GM18499 (cell line): ENCODE measurements around the gene TPH1.

ENCODE experiments used
- ATAC-seq: cut with Tn5 transposase; IDR thresholded peaks from one replicate; pipeline ENCODE4 v1.9.1; 2021; ENCODE audit warnings: moderate number of reproducible peaks; ENCODE audit not compliant: insufficient read depth, unreplicated experiment

Gene TPH1

DNA sequence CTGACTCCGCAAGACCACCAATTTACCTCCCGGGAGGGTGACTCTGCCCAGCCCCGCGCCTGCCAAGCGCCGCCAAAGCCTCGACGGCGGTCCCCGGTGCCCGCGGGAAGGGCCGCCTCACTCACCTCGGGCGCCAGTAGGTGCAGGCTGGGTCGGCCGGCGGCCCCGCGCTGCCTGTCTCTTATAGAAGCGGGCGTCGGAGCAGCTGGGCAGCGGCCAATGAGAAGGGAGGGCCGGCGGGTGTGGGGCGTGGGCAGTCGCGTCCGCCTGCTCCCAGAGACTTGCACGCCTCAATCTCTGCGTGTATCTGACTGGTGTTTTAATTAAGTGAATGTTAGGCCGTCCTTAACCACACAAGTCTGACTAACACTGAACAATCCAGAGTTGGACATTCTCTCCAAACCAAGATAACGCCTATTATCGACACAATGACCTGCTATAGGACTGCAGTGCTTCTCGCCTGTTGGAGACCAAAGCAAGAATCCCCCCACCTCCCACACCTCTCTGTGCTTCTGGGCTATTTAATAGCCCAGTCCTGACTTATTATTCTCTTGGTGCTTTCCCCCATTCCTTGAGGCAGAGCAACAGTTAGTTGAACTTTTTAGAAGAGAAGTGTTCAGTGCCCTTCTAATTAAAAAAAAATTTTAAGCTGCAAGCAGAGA, at the start of gene TPH1:
Gene TPH1, minus strand, starts transcription at position 154 of the 662 bp plus-strand sequence. CDS start 5,507 bp downstream, outside the sequence.
- no peak for ATAC-seq

GRCh38 chr11:18093959-18094358, 47.9 kb upstream of the TPH1 start:
- no peak for ATAC-seq

- ATAC-seq: no peak
These were observed 45.7 kb upstream of the TPH1 start for GRCh38 chr11:18091731-18092130.

GRCh38 chr11:18088966-18089365, 42.9 kb upstream of the TPH1 start:
- no peak for ATAC-seq

GRCh38 chr11:18088366-18088765, 42.3 kb upstream of the TPH1 start:
- no peak for ATAC-seq

DNA sequence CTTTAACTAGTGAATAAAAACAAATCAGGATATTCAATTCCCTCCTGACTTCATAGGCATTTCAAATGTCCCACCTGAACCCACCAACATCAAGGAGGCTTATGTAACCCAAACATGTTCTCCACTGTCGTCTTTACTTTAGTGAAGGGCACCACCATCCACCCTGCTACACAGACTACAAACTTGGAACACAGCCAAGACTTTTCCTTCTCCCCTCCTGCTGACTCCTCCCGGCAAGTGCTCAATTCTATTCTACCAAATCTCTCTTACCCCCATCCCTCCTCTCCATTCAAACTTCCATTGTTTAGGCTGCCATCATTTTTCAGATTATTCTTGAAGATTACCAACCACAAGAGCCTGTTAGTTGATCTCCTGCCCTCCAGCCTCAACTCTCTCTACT, 35.5 kb upstream of the TPH1 start:
- no peak for ATAC-seq

- ATAC-seq: no peak
These were observed 34.4 kb upstream of the TPH1 start for GRCh38 chr11:18080451-18080850.

- ATAC-seq: no peak
These were observed 32.8 kb upstream of the TPH1 start for GRCh38 chr11:18078909-18079308.

DNA sequence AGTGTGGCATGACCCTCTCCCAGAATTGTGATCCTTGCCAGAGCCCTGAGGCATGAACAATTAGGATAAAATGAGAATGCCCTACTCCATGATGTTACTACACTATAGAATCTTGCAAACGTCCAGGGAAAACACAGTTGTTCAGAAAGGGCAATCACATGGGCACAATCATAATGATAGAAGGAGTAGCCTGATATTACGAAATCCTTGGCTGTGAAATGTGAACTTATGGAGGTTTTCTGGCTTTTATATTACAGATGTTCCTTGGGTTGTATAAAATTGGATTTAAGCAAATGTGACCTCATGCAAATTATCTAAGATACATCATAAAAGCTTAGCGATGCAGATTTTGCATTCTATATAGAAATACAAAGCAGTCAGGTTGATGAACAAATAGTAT, 29.4 kb upstream of the TPH1 start:
- no peak for ATAC-seq

DNA sequence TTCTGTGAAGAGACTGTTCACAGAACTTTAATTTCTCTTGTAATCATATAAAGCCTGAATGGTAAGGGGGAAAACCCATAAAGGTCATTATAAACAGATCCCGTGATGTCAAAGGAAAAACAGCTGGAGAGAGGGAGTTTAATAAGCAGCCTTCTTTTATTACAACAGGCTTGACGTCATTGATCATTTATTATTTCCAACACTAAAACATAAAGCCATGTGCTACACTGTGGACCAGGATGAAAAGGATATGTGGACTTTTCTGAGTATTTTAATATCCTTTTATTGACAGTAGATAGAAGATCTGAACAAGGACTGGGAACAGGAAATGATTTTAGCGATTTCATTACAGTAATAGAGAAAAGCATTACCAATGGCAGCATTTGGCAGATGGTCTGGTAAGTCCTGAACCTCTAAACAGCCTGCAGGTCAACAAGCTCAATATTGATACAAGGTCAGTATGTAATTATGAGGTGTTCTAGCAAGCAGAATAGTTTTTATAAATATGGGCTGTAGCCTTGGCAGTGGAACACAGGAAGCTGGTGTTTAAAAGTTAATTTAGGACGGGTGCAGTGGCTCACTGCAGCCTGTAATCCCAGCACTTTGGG, 25.1 kb upstream of the TPH1 start:
- no peak for ATAC-seq

GRCh38 chr11:18067372-18067771, 21.3 kb upstream of the TPH1 start:
- no peak for ATAC-seq

GRCh38 chr11:18066626-18067025, 20.6 kb upstream of the TPH1 start:
- no peak for ATAC-seq

DNA sequence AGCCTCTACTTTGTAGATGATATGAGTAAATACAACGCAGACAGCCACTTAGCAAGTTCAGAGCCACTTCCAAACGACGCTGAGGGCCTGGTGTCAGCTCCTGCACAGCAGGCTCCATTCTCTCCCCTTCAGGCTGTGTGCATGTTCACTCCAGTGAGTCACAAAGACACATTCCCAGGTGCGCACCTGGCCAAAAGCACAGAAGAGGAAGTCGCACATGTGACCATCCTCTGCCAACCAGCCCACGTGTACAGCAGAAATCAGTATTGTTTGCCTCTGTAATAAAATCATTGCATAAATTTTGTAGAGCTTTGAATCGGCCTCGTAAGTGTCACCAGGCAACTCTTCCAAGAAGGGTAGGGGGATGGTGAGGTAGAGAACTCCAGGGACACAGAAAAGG, 19.5 kb upstream of the TPH1 start:
- ATAC-seq: no peak

DNA sequence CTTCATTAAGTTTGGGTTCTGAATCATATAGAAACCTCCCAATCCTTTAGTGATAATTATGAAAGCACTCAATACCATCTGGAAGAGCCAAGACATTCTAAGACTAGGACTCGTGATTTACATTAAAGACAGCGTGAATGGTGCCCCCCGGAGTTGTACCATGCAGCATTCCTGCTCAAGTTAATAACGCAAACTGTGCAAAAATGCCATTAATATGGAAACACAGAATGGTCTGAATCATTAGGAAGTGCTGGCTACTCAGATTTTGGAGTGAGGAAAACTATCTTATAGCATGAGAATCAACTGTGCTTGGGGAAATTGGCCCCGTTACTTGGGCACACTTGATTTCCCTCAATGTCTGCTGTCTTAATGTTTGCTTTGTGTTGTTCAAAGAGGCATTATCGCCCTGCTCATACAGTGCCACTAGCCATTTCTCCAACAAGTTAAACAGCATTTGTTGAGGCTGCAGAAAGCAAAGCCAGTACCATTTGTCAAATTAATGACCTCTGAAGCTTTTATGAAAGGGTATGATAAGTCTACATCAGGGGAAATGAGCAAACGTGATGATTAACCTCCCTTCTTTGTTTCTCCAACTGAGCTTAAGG, 18.5 kb upstream of the TPH1 start:
- no peak for ATAC-seq

GRCh38 chr11:18063862-18064434, 17.9 kb upstream of the TPH1 start:
- ATAC-seq: no peak

DNA sequence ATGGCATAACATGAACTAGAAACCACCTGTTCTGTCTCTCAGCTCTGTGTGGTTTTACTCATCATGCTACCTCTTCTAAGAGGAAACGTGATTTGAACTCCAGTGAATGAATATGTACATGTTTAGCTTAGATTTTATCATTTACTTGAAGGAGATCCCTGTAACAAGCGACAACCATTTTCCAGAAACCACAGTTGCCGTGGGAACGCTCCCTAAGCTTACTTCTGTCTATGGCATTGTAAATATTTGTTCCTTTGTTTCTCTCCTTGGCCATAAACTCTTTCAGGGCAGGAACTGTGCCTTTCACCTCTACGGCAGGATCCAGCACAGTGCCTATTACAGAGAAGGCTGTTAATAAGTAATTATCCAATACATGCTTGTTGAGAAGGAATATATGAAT, 17.1 kb upstream of the TPH1 start:
- ATAC-seq: no peak

DNA sequence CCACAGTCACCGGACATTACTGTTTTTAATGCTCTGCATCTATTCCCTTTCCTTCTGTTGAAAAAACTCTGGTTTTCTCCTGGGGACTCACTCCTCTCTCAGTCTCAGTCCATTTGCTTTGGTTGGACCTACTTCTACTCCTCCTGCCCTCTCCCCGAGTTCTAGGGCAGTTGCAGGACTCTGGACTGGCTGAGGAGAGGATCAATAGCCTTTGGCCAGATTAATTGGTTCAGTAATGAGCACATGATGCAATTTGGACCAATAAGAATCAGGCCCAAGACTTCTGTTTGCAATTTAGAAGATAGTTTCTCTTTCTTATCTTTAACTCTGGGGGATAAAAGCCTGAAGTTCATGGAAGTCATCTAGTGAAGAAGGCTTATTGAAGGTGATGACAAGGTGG, 15.3 kb upstream of the TPH1 start:
- ATAC-seq: no peak

GRCh38 chr11:18056561-18057181, 10.6 kb upstream of the TPH1 start:
- no peak for ATAC-seq

DNA sequence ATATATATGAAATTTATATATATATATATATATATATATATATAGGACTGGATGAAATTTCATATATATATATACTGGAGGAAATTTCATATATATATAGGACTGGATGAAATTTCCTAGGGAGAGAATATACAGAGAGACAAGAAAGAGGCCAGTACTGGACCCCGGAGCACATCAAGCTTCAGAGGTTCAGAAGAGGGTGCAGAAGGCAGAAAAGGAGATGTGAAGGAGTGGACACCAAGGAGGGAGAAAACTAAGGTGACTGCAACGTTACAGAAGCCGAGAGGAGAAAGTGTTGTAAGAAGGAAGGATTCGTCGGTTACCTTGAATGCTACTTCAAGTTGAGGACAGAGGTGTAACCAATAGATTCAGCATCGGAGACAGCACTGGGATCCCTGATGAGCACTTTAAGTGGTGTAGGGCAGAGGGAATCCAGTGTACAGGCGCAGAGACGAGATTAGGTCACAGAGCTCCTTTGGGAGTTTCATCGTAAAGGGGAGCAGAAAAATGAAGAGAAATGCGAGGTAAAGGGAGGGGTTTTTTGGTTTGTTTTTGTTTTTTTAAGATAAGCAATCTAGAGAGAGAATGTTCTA, 8.5 kb upstream of the TPH1 start:
- no peak for ATAC-seq

GRCh38 chr11:18050848-18051247, 4.8 kb upstream of the TPH1 start:
- ATAC-seq: no peak

DNA sequence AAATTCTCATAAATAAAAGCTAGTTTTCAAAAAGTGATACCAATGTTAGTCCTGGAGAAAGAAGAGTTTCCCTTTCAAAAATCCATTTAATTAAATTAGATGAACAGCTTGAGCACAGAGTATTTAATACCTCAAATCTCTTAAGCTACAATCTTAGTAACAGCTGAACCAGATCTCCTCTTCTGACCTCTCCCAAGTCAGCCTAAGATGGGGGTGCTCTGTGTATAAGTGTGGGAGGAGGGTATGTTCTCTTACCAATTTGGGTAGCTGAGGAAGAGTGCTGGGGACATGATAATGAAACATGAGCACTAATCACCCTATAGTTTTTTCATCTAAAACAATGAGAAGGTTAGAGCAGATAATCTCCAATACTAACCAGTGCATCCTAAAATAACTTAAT, 9.6 kb downstream of the TPH1 start:
- no peak for ATAC-seq
